Smooth muscle cell of the coronary artery (primary cell): ENCODE measurements around the gene VARS1. TPM values are rescaled to one million over a fixed set of nuclear protein-coding genes. Genes with fewer than 3 reads are reported as not detected.

Source experiments
- total RNA-seq: library from RNA; depleted of rRNA; stranded (reverse); fragments of >200 nt; gene quantifications from 2 replicates; pipeline ENCODE4 v1.2.3, GENCODE V29; 2014; ENCODE audit warnings: low replicate concordance

VARS1 gene
- total RNA-seq = 37.9 and 59.7 TPM in 2 replicates

GRCh38 chr6:31795616-31796298 lies at the start of gene VARS1:
TSS of gene VARS1 (minus strand) at chr6:31795752. CDS start at chr6:31795217, 535 bp downstream.

GRCh38 chr6:31827286-31828079 lies 31.9 kb upstream of the VARS1 start, which contains the start of gene HSPA1B:
TSS of gene HSPA1B (plus strand) at chr6:31827738. CDS start at chr6:31827951, 213 bp downstream.

GRCh38 chr6:31815025-31815838 lies 19.7 kb upstream of the VARS1 start, which contains the start of the genes HSPA1A and HSPA1L:
TSS of gene HSPA1A (plus strand) at chr6:31815543. CDS start at chr6:31815757, 214 bp downstream.
TSS of gene HSPA1L (minus strand) at chr6:31815283. CDS start at chr6:31811972, 3,311 bp downstream.

GRCh38 chr6:31806470-31807272 lies 11.1 kb upstream of the VARS1 start, which contains the start of gene LSM2:
TSS of gene LSM2 (minus strand) at chr6:31806966. CDS start at chr6:31806757, 209 bp downstream.

GRCh38 chr6:31776989-31777666 lies 18.4 kb downstream of the VARS1 start, which contains the start of gene VWA7:
TSS of gene VWA7 (minus strand) at chr6:31777328. CDS start at chr6:31776779, 549 bp downstream.

GRCh38 chr6:31762356-31762755 lies 33.2 kb downstream of the VARS1 start, which contains the start of gene SAPCD1:
TSS of gene SAPCD1 (plus strand) at chr6:31762656. CDS start at chr6:31763055, 399 bp downstream.

Other genes starting within 250 kb of the VARS1 start
- gene ATP6V1G2, start 249.1 kb downstream of the VARS1 start, total RNA-seq = 2.6 and 6.0 TPM in 2 replicates
- 26.1 and 28.2 TPM in 2 replicates for gene NFKBIL1, start 248.1 kb downstream of the VARS1 start, total RNA-seq
- not detected in 2 replicates for gene LTA, start 223.5 kb downstream of the VARS1 start, total RNA-seq
- not detected in 2 replicates for gene TNF, start 220.2 kb downstream of the VARS1 start, total RNA-seq
- gene LTB, start 213.3 kb downstream of the VARS1 start, total RNA-seq = not detected in 2 replicates
- 0.30 TPM in 1 of 2 replicates, not detected in the other for gene LST1, start 209.5 kb downstream of the VARS1 start, total RNA-seq
- gene NCR3, start 202.7 kb downstream of the VARS1 start, total RNA-seq = not detected in 2 replicates
- not detected in 2 replicates for gene AIF1, start 180.5 kb downstream of the VARS1 start, total RNA-seq
- gene PRRC2A, start 175.0 kb downstream of the VARS1 start, total RNA-seq = 13.9 and 24.8 TPM in 2 replicates
- gene BAG6, start 143.1 kb downstream of the VARS1 start, total RNA-seq = 54.9 and 100 TPM in 2 replicates
- gene APOM, start 139.9 kb downstream of the VARS1 start, total RNA-seq = 0.70 and 1.5 TPM in 2 replicates
- 16.6 and 18.2 TPM in 2 replicates for gene C6orf47, start 135.0 kb downstream of the VARS1 start, total RNA-seq
- gene GPANK1, start 130.8 kb downstream of the VARS1 start, total RNA-seq = 6.1 and 13.6 TPM in 2 replicates
- 71.1 and 94.1 TPM in 2 replicates for gene CSNK2B, start 129.7 kb downstream of the VARS1 start, total RNA-seq
- 2.2 and 4.0 TPM in 2 replicates for gene LY6G5B, start 125.8 kb downstream of the VARS1 start, total RNA-seq
- 0.15 TPM in 1 of 2 replicates, not detected in the other for gene LY6G5C, start 114.7 kb downstream of the VARS1 start, total RNA-seq
- 51.3 and 104 TPM in 2 replicates for gene ABHD16A, start 92.4 kb downstream of the VARS1 start, total RNA-seq
- gene LY6G6F, start 88.9 kb downstream of the VARS1 start, total RNA-seq = not detected in 2 replicates
- gene LY6G6D, start 80.4 kb downstream of the VARS1 start, total RNA-seq = not detected in 2 replicates
- not detected in 2 replicates for gene LY6G6C, start 74.0 kb downstream of the VARS1 start, total RNA-seq
- not detected in 2 replicates for gene MPIG6B, start 72.4 kb downstream of the VARS1 start, total RNA-seq
- gene DDAH2, start 66.5 kb downstream of the VARS1 start, total RNA-seq = 108 and 116 TPM in 2 replicates
- 395 and 679 TPM in 2 replicates for gene CLIC1, start 59.2 kb downstream of the VARS1 start, total RNA-seq
- 2.5 and 4.0 TPM in 2 replicates for gene MSH5, start 55.7 kb downstream of the VARS1 start, total RNA-seq
- 0.53 and 0.70 TPM in 2 replicates for gene SAPCD1, start 33.1 kb downstream of the VARS1 start, total RNA-seq
- 0.15 and 0.23 TPM in 2 replicates for gene VWA7, start 18.4 kb downstream of the VARS1 start, total RNA-seq
- gene LSM2, start 11.2 kb upstream of the VARS1 start, total RNA-seq = 24.6 and 27.8 TPM in 2 replicates
- 0.98 and 4.1 TPM in 2 replicates for gene HSPA1L, start 19.5 kb upstream of the VARS1 start, total RNA-seq
- 47.1 and 396 TPM in 2 replicates for gene HSPA1A, start 19.8 kb upstream of the VARS1 start, total RNA-seq
- gene HSPA1B, start 32.0 kb upstream of the VARS1 start, total RNA-seq = 66.7 and 494 TPM in 2 replicates
- 54.9 and 72.8 TPM in 2 replicates for gene NEU1, start 67.1 kb upstream of the VARS1 start, total RNA-seq
- not detected in 2 replicates for gene SLC44A4, start 83.2 kb upstream of the VARS1 start, total RNA-seq
- gene EHMT2, start 101.9 kb upstream of the VARS1 start, total RNA-seq = 41.5 and 175 TPM in 2 replicates
- gene ZBTB12, start 106.3 kb upstream of the VARS1 start, total RNA-seq = 6.2 and 12.4 TPM in 2 replicates
- gene C2, start 132.0 kb upstream of the VARS1 start, total RNA-seq = 0.90 and 26.7 TPM in 2 replicates
- 15.0 and 108 TPM in 2 replicates for gene CFB, start 150.3 kb upstream of the VARS1 start, total RNA-seq
- 77.8 and 109 TPM in 2 replicates for gene NELFE, start 163.2 kb upstream of the VARS1 start, total RNA-seq
- gene SKIC2, start 163.4 kb upstream of the VARS1 start, total RNA-seq = 48.6 and 68.8 TPM in 2 replicates
- gene DXO, start 176.4 kb upstream of the VARS1 start, total RNA-seq = 6.9 and 12.9 TPM in 2 replicates
- gene C4A, start 186.3 kb upstream of the VARS1 start, total RNA-seq = 3.7 and 23.1 TPM in 2 replicates
- 3.2 and 24.0 TPM in 2 replicates for gene C4B, start 219.0 kb upstream of the VARS1 start, total RNA-seq
- 0.08 TPM in 1 of 2 replicates, not detected in the other for gene CYP21A2, start 242.7 kb upstream of the VARS1 start, total RNA-seq